WTC11 (cell line): ENCODE results near the gene ZNF366. TPM values are rescaled to one million over a fixed set of nuclear protein-coding genes. Genes with fewer than 3 reads are reported as not detected.

ENCODE experiments used
- ATAC-seq: fragments of 200-7000 bp; cut with Tn5 transposase; 2 replicates; pipeline ENCODE4 v1.10.0; 2021; ENCODE audit warnings: mild to moderate bottlenecking, moderate library complexity
- CTCF ChIA-PET: fragments of 300-600 bp; sonication (Branson Sonifier 250); formaldehyde crosslinking; loops from one replicate; lab custom pipeline; 2021; ENCODE audit warnings: antibody characterized with exemption; lab: Charles Lee
- POLR2A ChIA-PET: fragments of 350-600 bp; sonication (Branson Sonifier 250); formaldehyde crosslinking; loops from one replicate; lab custom pipeline; 2021; ENCODE audit warnings: antibody characterized with exemption; lab: Charles Lee
- DNase-seq: peaks from one replicate; pipeline ENCODE4 v3.0.0; 2021; ENCODE audit warnings: low spot score
- H3K27ac Mint-ChIP-seq: 2 replicates; pipeline ENCODE4 v1.8.0; 2021; ENCODE audit warnings: mixed read lengths
- H3K27me3 Mint-ChIP-seq: 2 replicates; pipeline ENCODE4 v1.8.0; 2021; ENCODE audit warnings: low read depth, mild to moderate bottlenecking, moderate library complexity, mixed read lengths
- H3K36me3 Mint-ChIP-seq: 2 replicates; pipeline ENCODE4 v1.8.0; 2021; ENCODE audit warnings: mixed read lengths
- H3K4me1 Mint-ChIP-seq: 2 replicates; pipeline ENCODE4 v1.8.0; 2022; ENCODE audit warnings: mixed read lengths
- H3K4me3 Mint-ChIP-seq: 2 replicates; pipeline ENCODE4 v1.8.0; 2021; ENCODE audit warnings: mild to moderate bottlenecking, moderate library complexity, mixed read lengths
- H3K9me3 Mint-ChIP-seq: 2 replicates; pipeline ENCODE4 v1.8.0; 2021; ENCODE audit warnings: mixed read lengths
- AFF4 ChIP-seq: sonication (generic); formaldehyde crosslinking; IDR thresholded peaks from 2 replicates; pipeline ENCODE4 v1.8.1; 2023; ENCODE audit warnings: mild to moderate bottlenecking, missing genetic modification reagents, borderline replicate concordance
- ATF1 ChIP-seq: sonication (generic); formaldehyde crosslinking; IDR thresholded peaks from 2 replicates; pipeline ENCODE4 v1.8.1; 2023; ENCODE audit warnings: mild to moderate bottlenecking, moderate library complexity, missing genetic modification reagents
- ATF2 ChIP-seq: sonication (generic); formaldehyde crosslinking; IDR thresholded peaks from 2 replicates; pipeline ENCODE4 v1.8.1; 2022; ENCODE audit warnings: low read depth, missing genetic modification reagents, borderline replicate concordance
- ATF3 ChIP-seq: sonication (generic); formaldehyde crosslinking; conservative IDR thresholded peaks from 2 replicates; pipeline ENCODE4 v1.8.1; 2022; ENCODE audit warnings: mild to moderate bottlenecking, missing genetic modification reagents
- CREM ChIP-seq: sonication (generic); formaldehyde crosslinking; IDR thresholded peaks from 2 replicates; pipeline ENCODE4 v1.8.1; 2022; ENCODE audit warnings: mild to moderate bottlenecking, missing genetic modification reagents, moderate library complexity
- EMX1 ChIP-seq: fragments of 250-450 bp; sonication (Bioruptor Pico); IDR thresholded peaks from 2 replicates; pipeline ENCODE4 v1.8.0; 2021; ENCODE audit warnings: mild to moderate bottlenecking
- ESRRA ChIP-seq: sonication (generic); formaldehyde crosslinking; IDR thresholded peaks from 2 replicates; pipeline ENCODE4 v1.8.1; 2022; ENCODE audit warnings: mild to moderate bottlenecking, missing genetic modification reagents, borderline replicate concordance
- FOXJ3 ChIP-seq: sonication (generic); formaldehyde crosslinking; IDR thresholded peaks from 2 replicates; pipeline ENCODE4 v1.9.0; 2021; ENCODE audit warnings: missing genetic modification reagents, mild to moderate bottlenecking, borderline replicate concordance
- FOXK1 ChIP-seq: sonication (generic); formaldehyde crosslinking; IDR thresholded peaks from 2 replicates; pipeline ENCODE4 v1.8.0; 2022; ENCODE audit warnings: mild to moderate bottlenecking, moderate library complexity, missing genetic modification reagents
- GRHL2 ChIP-seq: fragments of 250-450 bp; sonication (Bioruptor Pico); IDR thresholded peaks from 2 replicates; pipeline ENCODE4 v1.8.0; 2022; ENCODE audit warnings: mild to moderate bottlenecking, moderate library complexity; ENCODE audit not compliant: insufficient replicate concordance, severe bottlenecking
- IRF1 ChIP-seq: sonication (generic); formaldehyde crosslinking; IDR thresholded peaks from 2 replicates; pipeline ENCODE4 v1.8.0; 2023; ENCODE audit warnings: missing genetic modification reagents
- IRF2 ChIP-seq: sonication (generic); formaldehyde crosslinking; IDR thresholded peaks from 2 replicates; pipeline ENCODE4 v1.8.0; 2022; ENCODE audit warnings: low read depth, missing genetic modification reagents, borderline replicate concordance
- MXD4 ChIP-seq: fragments of 250-450 bp; sonication (Bioruptor Pico); IDR thresholded peaks from 2 replicates; pipeline ENCODE4 v1.8.0; 2021; ENCODE audit warnings: mild to moderate bottlenecking, moderate library complexity, borderline replicate concordance
- NR2C2 ChIP-seq: sonication (generic); formaldehyde crosslinking; IDR thresholded peaks from 2 replicates; pipeline ENCODE4 v1.8.0; 2022; ENCODE audit warnings: mild to moderate bottlenecking, missing genetic modification reagents
- NR3C1 ChIP-seq: sonication (generic); formaldehyde crosslinking; conservative IDR thresholded peaks from 2 replicates; pipeline ENCODE4 v1.8.1; 2023; ENCODE audit warnings: low read depth, mild to moderate bottlenecking, missing genetic modification reagents
- OVOL2 ChIP-seq: fragments of 250-450 bp; sonication (Bioruptor Pico); IDR thresholded peaks from 2 replicates; pipeline ENCODE4 v1.9.0; 2021; ENCODE audit warnings: mild to moderate bottlenecking, borderline replicate concordance
- PRRX2 ChIP-seq: fragments of 250-450 bp; sonication (Bioruptor Pico); IDR thresholded peaks from 2 replicates; pipeline ENCODE4 v1.8.0; 2021; ENCODE audit warnings: mild to moderate bottlenecking
- RORB ChIP-seq: fragments of 250-450 bp; sonication (Bioruptor Pico); IDR thresholded peaks from 2 replicates; pipeline ENCODE4 v1.9.0; 2021; ENCODE audit warnings: mild to moderate bottlenecking
- SOX15 ChIP-seq: fragments of 250-450 bp; sonication (Bioruptor Pico); IDR thresholded peaks from 2 replicates; pipeline ENCODE4 v1.9.0; 2021; ENCODE audit warnings: mild to moderate bottlenecking
- SP1 ChIP-seq: sonication (generic); formaldehyde crosslinking; conservative IDR thresholded peaks from 2 replicates; pipeline ENCODE4 v1.8.1; 2022; ENCODE audit warnings: missing genetic modification reagents
- ZNF219 ChIP-seq: sonication (generic); formaldehyde crosslinking; IDR thresholded peaks from 2 replicates; pipeline ENCODE4 v1.8.0; 2023; ENCODE audit warnings: missing genetic modification reagents, mild to moderate bottlenecking, borderline replicate concordance
- ZNF232 ChIP-seq: sonication (generic); formaldehyde crosslinking; IDR thresholded peaks from 2 replicates; pipeline ENCODE4 v1.8.0; 2022; ENCODE audit warnings: mild to moderate bottlenecking, missing genetic modification reagents
- ZNF423 ChIP-seq: fragments of 250-450 bp; sonication (Bioruptor Pico); IDR thresholded peaks from 2 replicates; pipeline ENCODE4 v2.1.2; 2022; ENCODE audit warnings: mild to moderate bottlenecking, moderate library complexity
- total RNA-seq: library from RNA; stranded (reverse); gene quantifications from 3 replicates; pipeline ENCODE4 v1.2.3, GENCODE V29; 2021

Gene ZNF366
- total RNA-seq, 1 experiment from 2014 or later = not detected

- peaks cover 4% of the 10 kb centered on the region; the same call in 1 of the 2 replicates for H3K36me3 Mint-ChIP-seq
- CTCF ChIA-PET = no interaction called here
Measured at GRCh38 chr5:72542695-72543094, 35.5 kb upstream of the ZNF366 start.

GRCh38 chr5:72541501-72542225, 34.5 kb upstream of the ZNF366 start:
- Mint-ChIP-seq H3K27ac (no peak overlapping the region), H3K36me3 (peaks cover 4% of the 10 kb centered on the region; the same call in 1 of the 2 replicates), H3K4me1 (peaks cover 21% of the 10 kb centered on the region), H3K27me3 (no peaks in the 10 kb centered on the region), H3K9me3 (peaks cover 23% of the 10 kb centered on the region), H3K4me3 (no peak overlapping the region)
- DNase-seq = no peak
- peak; percentile 67 for ATAC-seq
- ChIA-PET CTCF (interaction anchor here (0.6 to 1.7 kb wide), 3 partner anchors 11 to 225 kb away, joined by 3 to 4 read pairs (median 3); no protein-coding TSS in a partner anchor), POLR2A (interaction anchor here (0.5 kb wide), 1 partner anchor 221 kb away, joined by 3 read pairs; no protein-coding TSS in a partner anchor)
- TF ChIP-seq ZNF423 (CRISPR knock-in tag) (no peak), NR3C1 (CRISPR knock-in tag) (no peak), ATF1 (CRISPR knock-in tag) (no peak), RORB (CRISPR knock-in tag) (no peak), FOXJ3 (no peak), ATF3 (CRISPR knock-in tag) (no peak), NR2C2 (CRISPR knock-in tag) (no peak), OVOL2 (CRISPR knock-in tag) (no peak), IRF1 (CRISPR knock-in tag) (no peak), SOX15 (CRISPR knock-in tag) (no peak), ZNF232 (CRISPR knock-in tag) (no peak), ATF2 (CRISPR knock-in tag) (no peak), ESRRA (CRISPR knock-in tag) (no peak), FOXK1 (CRISPR knock-in tag) (no peak)

More at GRCh38 chr5:72542695-72543094, 35.5 kb upstream of the ZNF366 start:
- Mint-ChIP-seq H3K4me3 (no peak overlapping the region), H3K9me3 (peaks cover 24% of the 10 kb centered on the region), H3K27ac (no peak overlapping the region), H3K27me3 (no peaks in the 10 kb centered on the region), H3K4me1 (peaks cover 15% of the 10 kb centered on the region)
- TF ChIP-seq SP1 (CRISPR knock-in tag) (no peak), PRRX2 (CRISPR knock-in tag) (no peak), SOX15 (CRISPR knock-in tag) (no peak), OVOL2 (CRISPR knock-in tag) (no peak), AFF4 (CRISPR knock-in tag) (no peak), ZNF219 (CRISPR knock-in tag) (no peak), ATF1 (CRISPR knock-in tag) (no peak), MXD4 (CRISPR knock-in tag) (no peak), IRF2 (CRISPR knock-in tag) (no peak), EMX1 (CRISPR knock-in tag) (no peak), GRHL2 (CRISPR knock-in tag) (no peak), CREM (no peak)
- ATAC-seq (no peak), DNase-seq (no peak)
- POLR2A ChIA-PET = no interaction called here
